Measurements from ENCODE around the gene FNBP1L.
A peak's percentile ranks its signal among the peaks of the same experiment; 100 is the strongest.
"Not testable (repeated sequence)": the region's sequence is repeated elsewhere in the genome, so short reads cannot be mapped to it uniquely, and the experiment has no call there.

FNBP1L gene

DNA sequence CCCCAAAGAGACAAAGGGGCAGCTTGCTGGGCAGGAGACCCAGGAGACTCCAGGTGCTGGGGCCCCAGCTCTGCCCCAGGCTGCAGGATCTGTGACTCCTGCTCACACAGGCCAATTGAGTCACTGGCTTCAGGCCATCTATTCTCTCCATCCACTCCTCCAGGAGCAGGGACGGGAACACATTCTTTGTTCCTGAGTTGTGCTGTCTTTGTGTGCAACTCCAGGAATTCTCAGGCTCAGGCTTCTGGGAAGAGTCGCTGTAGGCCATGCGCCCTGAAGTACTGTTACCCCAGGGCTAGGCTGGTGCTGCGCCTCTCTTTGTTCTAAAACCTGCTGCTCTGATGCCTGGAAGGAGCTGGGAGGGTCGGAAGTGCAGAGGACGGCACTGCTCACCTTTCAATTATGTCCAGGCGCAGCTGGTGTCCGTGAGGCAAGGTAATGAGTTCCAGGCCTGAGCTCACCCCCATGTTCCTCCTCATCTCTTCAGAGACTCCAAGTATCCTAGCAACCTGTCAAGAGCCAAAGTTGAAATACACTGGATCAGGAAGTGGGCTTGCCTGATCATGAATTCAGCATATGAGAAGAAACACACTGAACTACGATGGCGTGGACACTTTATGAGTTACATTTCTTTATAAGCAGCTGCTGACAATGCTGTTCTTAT, 127.8 kb downstream of the FNBP1L start:
- peak; percentile 98 for DNase-seq

DNA sequence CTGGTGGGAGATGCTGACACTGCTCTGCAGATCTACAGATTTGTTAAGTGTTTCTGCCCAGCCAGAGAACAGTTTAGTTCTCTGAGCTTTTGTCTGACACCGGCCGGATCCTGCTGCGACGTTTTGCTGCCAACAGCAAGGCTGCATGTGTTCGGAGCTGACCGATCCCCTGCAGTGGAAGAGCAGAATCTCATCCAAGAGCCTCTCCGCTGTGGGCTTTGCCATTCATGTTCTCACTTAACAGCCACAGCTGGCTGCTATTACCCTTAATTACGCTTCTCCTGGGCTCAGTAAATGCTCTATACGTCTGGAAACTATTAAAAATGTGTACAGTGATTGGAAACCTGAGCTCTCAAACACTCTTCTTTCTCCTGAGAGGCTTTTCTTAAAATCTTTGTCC, 128.4 kb downstream of the FNBP1L start:
- DNase-seq: peak; percentile 75

DNA sequence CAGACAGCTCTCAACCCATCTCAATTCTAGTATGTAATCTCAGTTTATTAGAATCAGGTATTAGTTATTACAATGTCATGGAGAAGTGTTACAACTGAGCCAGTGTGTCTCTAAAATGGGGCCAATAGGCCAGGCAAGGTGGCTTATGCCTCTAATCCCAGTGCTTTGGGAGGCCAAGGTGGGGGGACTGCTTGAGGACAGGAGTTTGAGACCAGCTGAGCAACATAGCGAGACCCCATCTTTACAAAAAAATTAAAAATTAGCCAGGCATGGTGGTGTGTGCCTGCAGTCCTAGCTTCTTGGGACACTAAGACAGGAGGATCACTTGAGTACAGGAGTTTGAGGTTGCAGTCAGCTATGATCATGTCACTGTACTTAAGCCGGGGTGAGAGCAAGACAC, 128.8 kb downstream of the FNBP1L start:
- DNase-seq: peak; percentile 41

DNA sequence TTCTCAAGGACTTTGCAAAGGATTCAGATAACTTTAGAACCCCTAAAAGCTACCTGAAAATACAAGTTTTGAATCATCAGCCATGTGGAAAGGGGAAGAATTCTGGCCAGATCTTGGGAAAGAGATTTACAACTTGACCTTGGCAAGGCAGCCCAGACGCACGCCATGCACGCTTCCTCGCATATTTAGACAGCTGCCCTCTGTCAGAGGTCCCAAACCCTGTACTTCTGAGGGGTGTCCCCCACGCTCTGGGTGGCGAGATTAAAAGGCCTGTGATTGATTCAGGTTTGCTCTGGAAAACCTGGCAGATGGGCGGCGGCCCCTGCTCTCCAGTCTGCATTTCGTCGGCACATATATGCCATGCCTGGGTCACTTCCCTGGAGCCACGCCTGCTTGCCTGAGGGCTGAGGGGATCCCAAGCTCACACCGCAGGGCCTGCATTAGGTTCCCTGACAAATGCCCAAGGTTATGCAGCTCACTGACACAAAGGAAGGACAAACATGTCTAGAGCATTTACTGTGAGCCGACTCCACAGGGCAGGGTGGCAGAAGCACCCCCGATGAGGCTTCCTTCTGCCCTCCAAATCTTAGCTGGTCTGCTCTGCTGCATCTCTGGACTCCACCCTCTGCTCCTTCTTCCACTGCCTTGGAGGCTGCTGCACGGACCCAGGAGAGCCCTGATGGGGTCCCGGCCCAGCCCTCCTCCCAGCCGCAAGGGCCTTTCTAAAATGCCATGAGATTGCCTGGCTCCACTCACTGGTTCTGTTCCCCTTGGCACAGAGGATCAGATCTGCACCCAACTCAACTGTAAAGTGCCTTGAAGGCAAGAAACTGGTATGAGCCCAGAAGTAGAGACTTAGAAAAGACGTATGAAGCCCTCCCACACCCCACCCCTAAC, 129.9 kb downstream of the FNBP1L start:
- no peak for DNase-seq

- no peak for DNase-seq
Measured at GRCh38 chr1:93578433-93578830, 130.5 kb downstream of the FNBP1L start.

DNA sequence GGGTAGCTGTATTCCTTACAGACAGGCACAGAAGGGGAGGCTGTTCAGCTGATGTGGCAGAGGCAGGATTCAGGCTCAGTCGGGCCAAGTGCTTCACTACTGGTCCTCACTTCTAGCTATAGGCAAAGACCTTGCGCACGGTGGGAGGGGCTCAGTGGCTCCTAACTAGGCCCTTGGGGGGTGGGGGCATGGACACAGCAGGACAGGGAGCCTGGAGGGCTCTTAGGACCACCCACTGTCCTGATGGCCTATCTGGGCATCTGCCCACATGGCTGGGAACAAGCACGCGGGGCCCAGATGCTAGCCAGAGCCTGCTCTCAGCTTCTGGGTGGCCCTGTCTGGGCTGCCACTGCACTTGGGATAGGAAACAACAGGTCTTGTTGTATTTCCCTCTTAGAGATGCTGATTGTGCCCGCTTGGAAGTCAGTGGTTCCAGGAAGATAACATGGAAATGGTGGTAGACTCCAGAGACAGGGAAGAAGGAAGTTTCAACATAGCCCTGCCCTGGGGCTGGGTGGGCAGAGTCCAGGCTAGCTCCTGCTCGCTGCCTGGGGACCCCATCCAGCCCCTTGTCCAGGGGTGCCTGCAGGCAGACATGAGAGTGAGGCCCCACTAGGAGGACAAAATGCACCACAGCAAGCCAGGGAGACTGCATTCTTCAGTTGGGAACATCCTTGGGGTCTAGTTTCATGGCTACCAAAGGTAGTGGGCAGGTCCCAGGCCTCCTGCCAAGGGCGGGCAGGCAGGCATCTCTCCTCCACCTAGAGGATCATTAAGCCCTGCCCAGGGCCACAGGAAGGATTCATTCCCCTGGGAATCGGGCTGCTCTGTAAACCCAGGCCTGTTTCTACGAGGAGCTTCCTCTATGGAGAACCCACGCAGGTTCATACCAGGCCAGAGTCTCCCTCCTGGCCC, 131.2 kb downstream of the FNBP1L start:
- no peak for DNase-seq

- peak; percentile 99 for DNase-seq
Measured at GRCh38 chr1:93579891-93580290, 132.0 kb downstream of the FNBP1L start.

DNA sequence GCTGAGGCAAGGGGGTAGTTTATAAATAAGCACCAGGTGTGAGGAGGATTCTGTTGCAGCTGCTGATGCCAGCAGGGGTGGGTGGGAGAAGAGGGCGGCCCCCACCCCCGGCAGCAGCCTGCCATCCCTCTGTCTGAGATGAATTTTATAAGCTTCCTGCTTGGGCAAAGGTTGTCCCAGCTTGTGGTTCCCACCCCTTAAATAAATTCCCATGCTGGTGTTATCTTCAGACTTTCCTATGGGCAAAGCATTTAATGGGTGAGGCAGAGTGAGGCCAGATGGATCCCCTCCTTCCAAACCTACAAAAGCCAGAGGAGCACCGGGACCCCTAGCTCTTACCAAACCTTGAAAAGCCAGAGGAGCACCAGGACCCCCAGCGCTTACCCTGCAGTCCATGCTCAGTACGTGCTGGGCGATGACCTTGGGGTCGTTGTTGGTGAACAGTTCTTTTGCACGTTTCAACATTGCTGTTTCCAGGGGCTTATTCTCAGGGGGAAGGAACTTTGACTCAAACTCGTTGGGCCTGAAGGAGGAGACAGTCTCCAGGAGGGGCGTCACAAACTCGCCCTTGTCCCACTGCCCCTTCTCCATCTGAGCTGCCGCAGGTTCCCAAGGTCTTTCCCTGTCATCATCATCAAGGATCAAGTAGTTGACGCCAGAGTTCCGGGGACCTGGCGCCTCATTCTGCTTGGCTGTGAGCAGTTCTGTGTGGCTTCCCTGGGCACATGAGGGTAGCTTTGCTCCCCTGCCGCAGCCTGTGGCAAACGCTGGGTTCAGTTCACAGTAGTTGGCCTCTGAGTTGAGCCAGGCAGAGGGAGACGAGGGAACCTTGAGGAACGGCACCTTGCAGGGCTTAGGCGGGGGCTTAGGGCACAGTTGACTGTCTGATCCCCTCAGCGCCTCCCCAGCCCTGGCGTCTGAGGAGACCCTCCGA, 134.3 kb downstream of the FNBP1L start:
- DNase-seq: peak; percentile 33

DNA sequence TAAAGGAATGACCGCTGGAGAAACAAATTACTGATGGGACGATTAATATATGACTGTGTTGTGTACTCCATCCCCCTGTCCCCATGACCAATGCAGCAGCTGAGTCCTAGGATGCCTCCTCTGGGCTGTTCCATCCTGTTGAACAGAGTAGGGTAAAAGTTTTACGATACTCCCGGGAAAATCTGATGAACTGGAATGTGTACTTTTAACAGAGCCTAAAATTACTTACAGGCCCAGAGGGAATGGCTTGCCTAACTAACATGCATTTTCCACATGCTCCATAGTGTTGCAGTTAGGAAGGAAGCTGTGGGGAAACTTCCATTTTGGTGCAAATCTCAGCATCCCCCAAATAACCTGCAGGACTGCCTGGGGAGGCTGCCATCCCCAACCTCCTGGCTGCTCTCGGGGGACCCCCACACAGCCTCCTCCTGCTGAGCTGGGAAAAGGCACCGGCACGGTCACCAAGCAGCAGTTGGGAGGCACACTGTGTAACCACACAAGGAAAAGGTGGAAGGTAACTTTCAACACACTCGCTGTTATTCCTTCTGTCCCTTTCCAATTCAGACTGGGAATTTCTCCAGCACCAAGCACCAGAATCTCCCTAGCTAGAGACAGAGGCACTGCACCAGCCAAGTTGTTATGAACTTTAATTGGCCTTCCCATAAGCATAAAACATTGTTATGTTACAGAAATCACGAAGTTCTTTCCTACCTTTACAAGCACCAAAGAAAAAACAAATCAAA, 136.5 kb downstream of the FNBP1L start:
- DNase-seq: peak; percentile 48

GRCh38 chr1:93585059-93585966, 137.4 kb downstream of the FNBP1L start:
- peak; percentile 69 for DNase-seq

- DNase-seq: no peak
Measured at GRCh38 chr1:93587354-93587753, 139.4 kb downstream of the FNBP1L start.

DNA sequence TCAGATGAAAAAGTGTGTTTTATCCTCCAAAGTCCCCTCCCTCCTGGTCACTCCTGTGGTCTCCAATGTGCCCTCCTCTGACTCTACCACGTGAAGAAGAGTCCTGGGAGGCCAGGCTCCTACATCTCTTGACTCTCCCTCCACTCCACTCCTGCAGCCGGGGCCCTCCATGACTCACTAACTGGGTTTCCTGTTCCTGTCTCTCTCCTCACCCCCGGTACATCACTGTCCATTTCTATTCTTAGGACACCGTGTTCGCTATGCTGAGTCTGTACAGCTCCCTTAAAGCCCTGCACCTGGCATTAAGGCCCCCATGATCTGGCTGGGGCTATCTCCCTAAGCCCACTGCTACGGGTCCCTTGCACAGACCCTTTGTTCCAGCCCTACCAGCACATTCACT, 140.3 kb downstream of the FNBP1L start:
- DNase-seq: no peak

- no peak for DNase-seq
Measured at GRCh38 chr1:93588955-93589354, 141.0 kb downstream of the FNBP1L start.

GRCh38 chr1:93591291-93591675, 143.4 kb downstream of the FNBP1L start:
- DNase-seq: not testable (repeated sequence)

DNA sequence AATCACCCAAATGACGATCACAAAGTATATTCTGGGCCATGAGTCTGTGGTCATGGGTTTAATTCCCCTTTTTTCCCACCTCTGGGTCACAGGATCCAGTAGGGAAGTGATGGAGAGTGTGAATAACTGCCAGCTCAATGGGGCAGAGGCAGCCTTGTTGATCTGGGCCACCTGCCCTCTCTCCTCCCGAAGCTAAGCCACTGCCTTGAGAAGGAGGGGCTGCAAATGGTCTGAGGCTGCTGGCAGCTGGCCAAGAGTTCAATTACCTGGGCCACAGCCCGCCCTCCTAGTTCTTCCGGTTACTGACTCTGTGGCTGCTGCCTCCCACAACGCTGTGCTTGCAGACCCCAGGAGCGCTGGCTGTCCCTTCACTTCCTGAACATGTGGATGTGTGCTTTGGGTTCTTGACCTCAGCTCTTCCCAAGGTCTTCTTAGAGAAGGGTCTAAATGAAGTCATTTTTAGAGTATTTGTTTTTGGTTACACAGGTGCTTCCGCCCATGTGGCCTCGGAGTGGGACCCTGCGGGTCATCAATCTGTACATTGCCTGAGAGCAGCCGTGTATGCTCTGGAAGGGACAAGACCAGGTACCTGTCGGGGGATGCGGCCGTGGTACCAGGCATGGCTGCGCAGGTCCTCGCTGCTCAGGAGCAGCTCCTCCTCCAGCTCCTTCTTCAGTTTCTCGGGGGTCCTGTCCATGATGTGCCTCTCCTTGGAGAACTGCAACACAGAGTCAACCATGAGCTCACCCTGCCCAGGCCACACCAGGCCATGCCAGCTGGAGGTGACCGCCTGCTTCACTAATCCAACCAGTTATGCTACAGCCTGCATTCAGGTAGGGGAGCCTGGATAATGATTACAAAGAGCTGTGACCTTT, 144.0 kb downstream of the FNBP1L start:
- no peak for DNase-seq

- DNase-seq: no peak
Measured at GRCh38 chr1:93592551-93592949, 144.6 kb downstream of the FNBP1L start.

GRCh38 chr1:93593854-93594602, 146.1 kb downstream of the FNBP1L start:
- no peak for DNase-seq

DNA sequence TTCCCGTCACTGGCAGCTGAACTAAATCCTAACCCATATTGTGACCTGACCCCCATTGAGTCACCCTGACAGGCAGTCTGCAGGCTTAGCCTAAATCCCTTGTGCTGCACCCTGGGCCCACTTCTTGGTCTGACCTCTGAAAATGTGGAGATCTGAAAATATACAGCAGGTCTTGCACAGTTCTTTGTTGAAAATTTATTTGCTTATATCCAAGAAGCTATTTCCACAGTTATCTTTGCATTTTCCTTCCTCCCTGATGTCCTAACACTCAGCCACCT, 146.6 kb downstream of the FNBP1L start:
- no peak for DNase-seq

- no peak for DNase-seq
Measured at GRCh38 chr1:93595266-93595665, 147.3 kb downstream of the FNBP1L start.

Measured in islet precursor cell (in vitro differentiated cells).